Suppressor macrophage treated with lipopolysaccharide for 4 hours (primary cell): Measurements from ENCODE around the gene ADARB1.
A peak's percentile ranks its signal among the peaks of the same experiment; 100 is the strongest.

Experiments
- DNase-seq: peaks from one replicate; pipeline ENCODE4 v3.0.0-alpha.2; 2020

Gene ADARB1

DNA sequence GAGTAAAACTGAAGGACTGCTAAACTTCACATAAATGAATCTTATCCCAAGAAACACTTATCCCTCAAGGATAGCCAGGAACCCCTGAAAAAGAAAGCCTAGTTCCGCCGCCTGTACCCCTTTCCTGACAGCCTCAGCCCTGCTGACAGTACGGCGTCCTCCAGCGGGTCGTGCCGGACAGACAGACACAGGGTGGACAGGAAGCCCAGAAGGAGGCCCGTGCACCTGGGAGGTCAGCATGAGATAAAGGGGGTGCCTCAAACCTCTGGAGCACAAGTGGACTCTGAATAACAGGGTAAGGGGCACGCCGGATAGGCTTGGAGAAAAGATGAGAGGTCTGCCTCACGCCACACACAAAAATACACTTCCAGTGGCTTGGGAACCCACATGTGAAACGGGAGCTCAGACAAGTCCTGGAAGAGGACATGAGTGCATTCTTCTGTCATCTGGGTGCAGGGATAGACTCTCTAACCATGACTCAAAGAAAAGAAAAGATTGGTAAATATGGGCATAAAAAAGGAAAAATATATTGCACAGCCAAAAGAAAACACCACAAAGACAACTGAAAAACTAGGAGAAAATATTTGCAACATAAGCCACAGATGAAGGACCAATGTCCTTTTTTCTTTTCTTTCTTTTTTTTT lies 17.3 kb upstream of the ADARB1 start:
- no peak for DNase-seq

GRCh38 chr21:45057886-45058285 lies 16.5 kb upstream of the ADARB1 start:
- DNase-seq = no peak

DNA sequence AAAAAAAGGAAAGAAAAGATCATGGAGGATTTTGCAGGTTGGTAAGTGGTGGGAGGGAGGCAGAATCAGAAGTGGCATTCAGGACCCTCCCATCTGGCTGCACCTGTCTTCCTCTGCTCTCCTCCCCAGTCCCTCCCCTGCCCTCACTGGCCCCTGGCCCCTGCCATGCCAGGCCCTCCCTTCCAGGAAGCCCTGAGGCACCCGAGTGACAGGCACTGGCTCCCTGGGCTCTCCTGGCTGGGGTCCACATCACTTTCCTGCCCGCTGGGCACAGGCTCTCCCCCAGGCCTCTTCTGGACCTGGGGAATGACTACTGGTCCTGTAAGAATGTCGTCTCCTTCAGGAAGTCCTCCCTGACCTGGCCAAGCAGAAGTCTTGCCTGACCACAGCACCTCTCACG lies 15.3 kb upstream of the ADARB1 start:
- no peak for DNase-seq

GRCh38 chr21:45060089-45060488 lies 14.3 kb upstream of the ADARB1 start:
- DNase-seq = no peak

GRCh38 chr21:45060675-45061311 lies 13.6 kb upstream of the ADARB1 start:
- DNase-seq = no peak

DNA sequence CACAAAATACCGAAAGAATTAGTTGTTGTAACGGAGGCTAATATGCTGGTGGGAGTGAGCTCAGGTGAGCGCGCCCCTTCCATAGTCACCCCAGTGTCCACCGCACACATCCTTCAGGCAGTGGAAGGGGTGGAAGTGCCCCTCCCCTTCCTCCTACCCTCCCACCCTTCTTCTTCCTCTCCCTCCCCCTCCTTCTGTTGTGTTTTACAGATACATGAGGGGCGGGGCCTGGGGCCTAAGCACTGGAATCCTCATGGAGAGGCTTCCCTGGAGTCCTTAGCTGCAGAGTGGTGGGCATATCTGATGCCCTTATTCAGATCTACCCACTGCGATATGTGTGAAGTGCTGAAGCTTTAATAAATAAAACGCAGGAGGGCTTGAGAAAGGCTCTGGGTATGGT lies 10.3 kb upstream of the ADARB1 start:
- no peak for DNase-seq

DNA sequence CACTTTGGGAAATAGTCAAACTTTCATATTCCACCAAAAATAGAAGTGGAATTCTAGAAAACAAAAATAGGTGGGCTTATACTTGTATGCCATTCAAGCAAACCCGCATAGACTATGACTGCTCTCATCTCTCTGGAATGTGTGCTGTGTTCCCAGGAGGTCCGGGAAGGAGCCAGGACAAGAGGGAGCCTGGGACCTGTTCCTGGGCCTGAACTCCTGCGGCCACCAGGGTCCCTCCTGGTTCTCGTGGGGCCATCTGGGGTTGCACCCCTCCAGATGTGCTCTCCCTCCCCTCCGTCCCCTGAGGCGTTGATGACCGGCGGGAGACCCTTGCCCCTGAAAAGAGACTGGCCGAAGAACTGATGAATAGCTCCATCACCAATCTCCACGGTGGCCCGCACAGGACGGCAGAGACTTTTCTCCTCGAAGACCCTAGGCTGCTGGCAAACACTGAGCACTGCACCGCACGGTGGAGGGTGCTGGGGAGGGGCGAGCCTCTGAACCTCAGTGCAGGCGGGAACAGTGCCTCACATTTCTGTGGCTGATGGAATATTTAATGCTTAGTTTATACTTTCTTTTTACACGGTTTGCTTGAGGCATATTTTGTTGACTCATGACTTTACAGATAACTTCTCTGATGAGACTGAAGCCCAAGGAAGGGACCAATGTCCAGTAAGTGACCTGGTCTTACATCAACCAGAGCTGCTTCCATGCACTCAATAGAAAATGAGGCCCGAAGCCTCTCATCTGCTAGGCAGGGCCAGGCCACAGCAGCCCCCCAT lies 9.6 kb upstream of the ADARB1 start:
- DNase-seq = no peak

- DNase-seq = no peak
These were observed 6.7 kb upstream of the ADARB1 start for GRCh38 chr21:45067462-45068285.

DNA sequence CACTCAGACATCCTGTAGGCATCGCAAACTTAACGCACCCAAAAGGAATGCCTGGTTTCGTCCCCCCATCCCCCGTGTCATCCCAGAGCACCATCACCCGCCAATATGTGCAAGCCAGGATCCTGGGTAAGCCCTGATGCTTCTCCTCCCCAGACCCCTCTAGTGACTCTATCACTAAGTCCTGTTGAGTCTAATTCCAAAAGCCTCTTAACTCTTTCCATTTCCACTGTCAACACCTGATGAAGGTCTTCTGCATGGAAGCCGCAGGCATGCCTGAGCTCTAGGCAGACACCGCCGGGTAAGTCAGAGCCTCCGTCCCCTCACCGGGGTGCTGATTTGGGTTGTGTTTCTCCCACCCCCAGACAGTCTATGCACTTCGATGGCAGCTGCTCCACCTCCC lies 5.3 kb upstream of the ADARB1 start:
- DNase-seq = no peak

DNA sequence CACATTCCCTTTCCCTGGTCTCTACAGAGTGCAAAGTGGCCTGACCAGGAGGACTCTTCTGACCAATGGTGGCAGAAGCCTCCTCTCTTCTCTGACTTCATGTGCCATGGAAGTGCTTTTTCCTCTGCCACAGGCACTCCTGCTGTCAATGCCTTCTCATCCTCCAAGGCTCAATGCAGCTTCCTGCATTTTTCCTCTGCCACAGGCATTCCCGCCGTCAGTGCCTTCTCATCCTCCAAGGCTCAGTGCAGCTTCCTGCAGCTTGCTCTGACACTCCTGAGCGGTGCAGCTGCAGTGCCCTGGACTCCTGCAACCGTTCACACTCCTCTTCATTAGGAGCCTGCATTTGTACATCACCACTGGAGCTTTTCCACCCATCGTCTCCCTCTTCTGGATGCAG lies 4.7 kb upstream of the ADARB1 start:
- DNase-seq = no peak

- DNase-seq = no peak
These were observed 3.1 kb upstream of the ADARB1 start for GRCh38 chr21:45071078-45071873.

DNA sequence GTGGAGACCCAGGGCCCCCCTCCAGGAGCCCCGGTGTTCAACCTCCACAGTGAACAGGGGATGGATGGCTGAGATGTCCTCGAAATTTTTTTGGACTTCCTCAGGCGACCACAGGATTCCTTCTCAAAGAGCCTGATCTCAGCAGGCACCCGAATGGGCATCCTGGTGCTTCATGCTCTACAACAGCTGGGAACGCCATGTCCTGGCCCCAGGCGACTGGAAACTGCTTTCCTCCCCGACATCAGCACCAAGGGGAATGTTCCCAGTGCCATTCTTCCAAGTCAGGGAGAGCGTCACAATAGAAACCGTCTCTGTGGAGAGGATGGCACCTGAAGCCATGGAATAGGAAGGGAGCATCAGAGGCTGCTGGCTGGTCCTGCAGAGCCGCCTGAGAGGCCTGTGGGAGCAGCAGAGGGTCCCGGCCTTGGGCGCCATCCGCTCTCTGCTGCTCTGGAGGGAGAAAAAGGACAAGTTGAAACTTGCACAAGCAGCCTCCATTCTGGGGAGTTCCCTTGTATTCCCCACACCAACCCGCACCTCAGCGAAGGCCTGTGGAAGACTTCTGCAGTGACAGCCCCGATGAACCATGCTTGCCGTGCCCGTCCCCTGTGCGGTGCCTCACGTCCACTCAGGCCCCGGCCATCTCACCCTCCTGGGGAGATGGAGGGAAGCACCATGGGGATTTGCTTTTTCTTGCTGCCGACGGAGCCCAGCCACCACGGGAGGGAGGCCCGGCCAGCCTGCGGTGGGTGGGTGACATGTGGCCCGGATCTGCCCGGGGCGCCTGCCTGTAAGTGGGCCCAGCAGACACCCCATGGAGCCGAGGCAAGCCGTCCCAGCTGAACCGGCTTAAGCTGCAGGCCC lies 2.3 kb upstream of the ADARB1 start:
- no peak for DNase-seq

DNA sequence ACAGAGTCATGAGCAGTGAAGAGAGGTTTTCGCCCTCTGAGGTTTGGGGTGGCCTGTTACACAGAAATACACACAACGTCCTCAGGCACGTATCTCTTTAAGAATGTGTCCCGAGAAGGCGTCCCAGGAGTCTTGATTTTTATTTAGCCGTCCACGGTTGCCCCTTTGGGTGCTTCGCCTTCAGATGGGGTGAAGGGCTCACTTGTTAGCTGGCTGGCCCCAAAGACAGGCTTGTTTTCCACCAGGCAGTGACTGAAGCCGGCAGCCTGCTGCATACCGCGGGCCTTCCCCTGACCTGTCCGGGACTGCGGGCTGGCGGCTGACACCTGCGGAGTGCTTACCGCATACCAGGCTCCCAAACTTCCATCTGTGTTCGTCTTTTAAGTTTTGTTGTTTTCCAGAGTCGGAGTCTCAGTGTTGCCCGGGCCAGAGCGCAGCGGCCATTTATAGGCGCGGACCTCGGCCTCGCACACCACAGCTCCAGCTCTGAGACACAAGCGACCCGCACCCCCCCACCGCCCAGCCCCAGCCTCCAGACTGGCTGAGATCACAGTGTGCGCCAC lies 1.6 kb upstream of the ADARB1 start:
- no peak for DNase-seq

GRCh38 chr21:45073301-45074047 lies 906 bp upstream of the ADARB1 start:
- DNase-seq = peak; percentile 12

- DNase-seq = peak; percentile 31
These were observed 627 bp downstream of the ADARB1 start for GRCh38 chr21:45074818-45075595.

DNA sequence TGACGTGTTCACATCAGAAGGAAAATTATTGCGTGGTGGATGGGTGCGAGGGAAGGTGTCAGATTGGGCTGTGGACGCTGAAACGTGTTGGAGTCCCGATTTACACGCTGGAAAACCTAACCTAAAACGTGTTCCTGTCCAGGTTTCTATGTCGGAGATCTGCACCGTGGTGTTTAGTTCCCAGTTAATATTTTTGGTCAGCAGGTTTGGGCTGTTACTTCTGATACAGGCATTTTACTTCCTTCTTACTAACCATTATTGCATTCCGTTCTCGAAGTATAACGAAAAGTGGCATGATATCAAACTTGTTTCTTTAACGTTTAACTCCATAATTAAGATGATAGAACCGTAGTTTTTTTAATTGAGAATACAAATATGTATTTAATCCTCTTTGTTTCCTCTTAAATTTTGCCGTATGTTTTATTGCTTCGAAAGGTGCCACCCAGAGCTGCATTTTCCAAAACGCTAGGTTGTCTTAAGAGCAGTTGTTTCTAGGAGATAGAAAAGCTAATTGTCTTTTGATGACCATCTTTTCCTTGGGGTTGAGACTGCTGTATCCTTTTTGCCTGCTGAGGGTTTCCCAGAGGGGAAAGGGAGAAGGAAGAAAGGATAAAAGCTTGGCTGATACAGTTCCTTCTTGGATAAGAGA lies 1.3 kb downstream of the ADARB1 start:
- DNase-seq = no peak

DNA sequence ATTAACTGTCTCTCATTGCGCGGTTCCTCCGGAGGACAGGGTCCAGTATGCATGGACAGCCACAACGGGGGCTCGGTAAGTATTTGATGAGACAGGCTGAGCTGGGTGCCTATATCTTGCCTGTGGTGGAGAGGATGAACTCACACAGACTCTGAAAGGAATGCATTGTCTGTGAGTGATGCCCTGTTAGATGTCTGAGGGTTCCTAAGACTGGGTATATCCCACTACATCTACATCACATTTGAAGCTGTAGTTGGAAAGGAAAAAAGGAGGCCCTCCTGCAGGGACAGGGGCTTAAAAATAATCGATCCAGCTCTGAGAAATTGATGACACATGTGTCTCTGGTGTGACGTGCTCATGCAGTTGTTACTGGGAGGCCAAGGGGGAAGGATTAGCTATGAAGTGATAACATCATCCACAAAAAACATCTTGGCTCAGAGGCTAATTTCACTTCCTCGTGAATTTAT lies 1.9 kb downstream of the ADARB1 start:
- DNase-seq = peak; percentile 74

- no peak for DNase-seq
These were observed 4.0 kb downstream of the ADARB1 start for GRCh38 chr21:45078371-45078770.

DNA sequence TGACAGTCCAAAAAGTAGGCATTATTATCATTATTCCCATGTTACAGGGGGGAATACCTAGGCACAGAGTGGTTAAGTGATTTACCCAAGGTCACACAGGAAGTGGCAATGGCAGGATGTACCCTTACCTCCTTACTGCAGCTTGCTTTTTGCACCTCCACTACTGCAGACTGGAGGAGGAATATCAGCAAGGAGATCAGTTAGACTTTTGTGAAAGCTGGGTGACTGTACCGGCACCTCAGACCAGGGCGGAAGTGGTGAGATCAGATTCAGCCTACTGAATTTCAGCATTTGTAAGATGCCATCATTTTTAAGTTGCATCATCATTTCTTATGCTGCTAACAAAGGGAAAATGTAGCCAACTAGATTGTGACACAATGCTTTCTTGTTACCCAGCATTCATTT lies 4.5 kb downstream of the ADARB1 start:
- DNase-seq = peak; percentile 90
